B cell (primary cell): ENCODE measurements around the gene MAGI2.

Experiments
- CTCF ChIP-seq: fragments of 200-600 bp; IDR thresholded peaks from one replicate; pipeline ENCODE4 v1.8.0; 2022; ENCODE audit warnings: antibody characterized with exemption, mild to moderate bottlenecking
- EZH2 ChIP-seq: IDR thresholded peaks from 2 replicates; pipeline ENCODE4 v1.6.1; 2012; ENCODE audit warnings: borderline replicate concordance, low read depth, mild to moderate bottlenecking, moderate library complexity, low read length; ENCODE audit not compliant: insufficient read depth, poor library complexity, severe bottlenecking

DNA sequence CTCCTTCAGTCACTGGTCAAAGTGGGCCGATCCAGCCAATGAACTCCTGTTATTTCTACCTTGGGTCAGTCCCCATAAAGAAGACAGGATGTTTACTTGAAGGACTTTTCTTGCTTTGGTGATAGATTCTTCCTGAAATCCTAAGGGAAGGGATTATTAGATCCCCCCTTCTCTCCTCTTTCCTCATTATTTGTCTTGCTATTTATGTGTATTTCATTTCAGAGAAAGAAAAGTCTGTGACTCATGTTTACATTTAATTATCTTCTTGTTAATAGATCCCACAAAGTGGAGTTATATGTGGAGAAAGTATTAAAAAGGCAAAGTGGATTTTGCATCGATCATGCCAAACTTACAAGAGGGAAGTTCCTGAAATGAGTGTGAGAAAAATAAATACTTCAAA is 1313.4 kb downstream of the MAGI2 start:
- no peak for TF ChIP-seq CTCF
- no peak for TF ChIP-seq EZH2
